ENCODE results near the gene DPYSL4. TPM values are rescaled to one million over a fixed set of nuclear protein-coding genes. Genes with fewer than 3 reads are reported as not detected.

DPYSL4 gene
- total and polyA plus RNA-seq, 2 of the 13 experiments (the other 11 are each of a cell fraction or from before 2014, with no cell fraction given): 0.84 to 1.2 TPM

DNA sequence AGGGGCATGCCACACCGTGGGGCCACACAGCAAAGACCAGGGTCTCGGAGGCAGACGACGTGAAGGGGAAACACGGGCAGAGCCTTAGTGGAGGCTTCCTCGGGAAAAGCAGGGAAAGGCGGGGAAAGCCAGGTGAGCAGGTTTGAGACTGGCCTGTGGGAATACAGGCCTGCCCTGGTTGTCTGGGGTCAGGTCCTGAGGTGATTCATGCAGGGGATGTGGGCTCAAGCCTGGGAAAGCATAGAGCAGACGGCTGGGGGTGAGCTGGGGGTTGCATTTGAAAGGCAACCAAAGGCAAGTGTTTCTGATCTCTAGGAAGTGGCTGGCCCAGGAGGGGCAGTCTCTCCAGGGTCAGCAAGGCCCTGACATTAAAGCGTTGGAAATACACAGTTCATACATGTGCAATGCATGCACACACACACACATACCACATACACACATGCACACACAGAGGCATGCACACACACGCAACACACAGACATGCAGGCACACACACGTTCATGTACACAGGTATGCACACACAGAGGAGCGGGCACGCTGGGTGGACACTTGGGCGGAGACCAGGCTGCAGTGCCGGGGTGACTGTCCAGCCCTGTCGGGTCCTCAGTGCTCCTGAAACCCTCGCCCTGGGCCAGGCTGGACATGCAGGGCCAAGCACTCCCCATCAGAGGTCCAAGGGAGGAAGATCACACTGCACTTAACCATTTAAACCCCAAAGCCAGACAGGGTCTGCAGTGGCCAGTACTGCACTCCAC lies 51.8 kb downstream of the DPYSL4 start:
- WGBS (ENCODE audit: low lambda C conversion rate): 86% methylated on average over 10 of the region's 17 CpGs
- Histone ChIP-seq H3K27me3 (ENCODE audit: control insufficient read depth in 1 of 2, insufficient read depth in 2 of 2, low read length in 2 of 2) (no peaks in the 10 kb centered on the region), H3K4me1 (ENCODE audit: insufficient read depth, low read length) (no peaks in the 10 kb centered on the region), H3K36me3 (replicated peaks in 1 of 2; ENCODE audit: control insufficient read depth in 1 of 2, insufficient read depth in 2 of 2, low read length in 2 of 2) (no peaks in the 10 kb centered on the region), H3K4me3 (replicated peaks in 1 of 3; ENCODE audit: insufficient read depth in 1 of 3, low read depth in 2 of 3, low read length in 3 of 3) (no peak overlapping the region), H3K79me2 (ENCODE audit: insufficient read depth, low read length) (no peaks in the 10 kb centered on the region), H2AFZ (ENCODE audit: low read length) (no peak overlapping the region), H4K20me1 (ENCODE audit: insufficient read depth, low read length) (no peaks in the 10 kb centered on the region), H3K27ac (ENCODE audit: extremely low read length, insufficient read depth, low read length) (no peak overlapping the region), H3K4me2 (ENCODE audit: low read depth, low read length) (no peak overlapping the region), H3K9me3 (ENCODE audit: low read length) (no peaks in the 10 kb centered on the region), H3K9ac (ENCODE audit: insufficient read depth, low read depth, low read length) (no peak overlapping the region)
- DNase-seq (ENCODE audit: low spot score): no peak
- CTCF ChIA-PET (ENCODE audit: low intra/inter-chr PET ratio, low total read pairs): no interaction called here
- POLR2A ChIA-PET: no interaction called here
- no peak for ATAC-seq
- FAIRE-seq: no peak
- intact Hi-C loops (cut with micrococcal nuclease; ENCODE audit: unreplicated experiment) (no loop called here), in situ Hi-C loops (cut with HindIII; ENCODE audit: extremely low pct_ligation_motif_present, low pct_unique_long_range_greater_than_20kb) (no loop called here)
- no TSS peak for BruUV-seq (replicated peaks)
- TF ChIP-seq GZF1 (CRISPR knock-in tag; IDR thresholded peaks at IDR 0.05) (no peak), EHMT2 (IDR thresholded peaks at IDR 0.05; ENCODE audit: borderline replicate concordance, low read depth, low read length) (no peak), ARHGAP35 (CRISPR knock-in tag; IDR thresholded peaks at IDR 0.05; ENCODE audit: borderline replicate concordance) (no peak), MED8 (CRISPR knock-in tag; IDR thresholded peaks at IDR 0.05; ENCODE audit: insufficient replicate concordance) (no peak), RBFOX2 (IDR thresholded peaks at IDR 0.05; ENCODE audit: low read depth, low read length) (no peak), TOPORS (CRISPR knock-in tag; IDR thresholded peaks at IDR 0.05) (no peak), SATB2 (CRISPR knock-in tag; IDR thresholded peaks at IDR 0.05) (no peak), CHD2 (IDR thresholded peaks at IDR 0.05; ENCODE audit: low read depth, low read length) (no peak), HDAC6 (IDR thresholded peaks at IDR 0.05; ENCODE audit: low read depth, low read length) (no peak)
- TF ChIP-seq, protein P1, sequence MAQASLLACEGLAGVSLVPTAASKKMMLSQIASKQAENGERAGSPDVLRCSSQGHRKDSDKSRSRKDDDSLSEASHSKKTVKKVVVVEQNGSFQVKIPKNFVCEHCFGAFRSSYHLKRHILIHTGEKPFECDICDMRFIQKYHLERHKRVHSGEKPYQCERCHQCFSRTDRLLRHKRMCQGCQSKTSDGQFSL (CRISPR knock-in tag; IDR thresholded peaks at IDR 0.05): no peak
- TF ChIP-seq, protein P2, sequence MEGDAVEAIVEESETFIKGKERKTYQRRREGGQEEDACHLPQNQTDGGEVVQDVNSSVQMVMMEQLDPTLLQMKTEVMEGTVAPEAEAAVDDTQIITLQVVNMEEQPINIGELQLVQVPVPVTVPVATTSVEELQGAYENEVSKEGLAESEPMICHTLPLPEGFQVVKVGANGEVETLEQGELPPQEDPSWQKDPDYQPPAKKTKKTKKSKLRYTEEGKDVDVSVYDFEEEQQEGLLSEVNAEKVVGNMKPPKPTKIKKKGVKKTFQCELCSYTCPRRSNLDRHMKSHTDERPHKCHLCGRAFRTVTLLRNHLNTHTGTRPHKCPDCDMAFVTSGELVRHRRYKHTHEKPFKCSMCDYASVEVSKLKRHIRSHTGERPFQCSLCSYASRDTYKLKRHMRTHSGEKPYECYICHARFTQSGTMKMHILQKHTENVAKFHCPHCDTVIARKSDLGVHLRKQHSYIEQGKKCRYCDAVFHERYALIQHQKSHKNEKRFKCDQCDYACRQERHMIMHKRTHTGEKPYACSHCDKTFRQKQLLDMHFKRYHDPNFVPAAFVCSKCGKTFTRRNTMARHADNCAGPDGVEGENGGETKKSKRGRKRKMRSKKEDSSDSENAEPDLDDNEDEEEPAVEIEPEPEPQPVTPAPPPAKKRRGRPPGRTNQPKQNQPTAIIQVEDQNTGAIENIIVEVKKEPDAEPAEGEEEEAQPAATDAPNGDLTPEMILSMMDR (CRISPR knock-in tag; IDR thresholded peaks at IDR 0.05): no peak
- TF ChIP-seq, protein P3, sequence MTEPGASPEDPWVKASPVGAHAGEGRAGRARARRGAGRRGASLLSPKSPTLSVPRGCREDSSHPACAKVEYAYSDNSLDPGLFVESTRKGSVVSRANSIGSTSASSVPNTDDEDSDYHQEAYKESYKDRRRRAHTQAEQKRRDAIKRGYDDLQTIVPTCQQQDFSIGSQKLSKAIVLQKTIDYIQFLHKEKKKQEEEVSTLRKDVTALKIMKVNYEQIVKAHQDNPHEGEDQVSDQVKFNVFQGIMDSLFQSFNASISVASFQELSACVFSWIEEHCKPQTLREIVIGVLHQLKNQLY (CRISPR knock-in tag; IDR thresholded peaks at IDR 0.05): no peak
